ENCODE results near the gene CCDC82. TPM values are rescaled to one million over a fixed set of nuclear protein-coding genes. Genes with fewer than 3 reads are reported as not detected.
"Not testable (repeated sequence)": the region's sequence is repeated elsewhere in the genome, so short reads cannot be mapped to it uniquely, and the experiment has no call there.

The CCDC82 gene
- 9.5 TPM for total RNA-seq

GRCh38 chr11:96389720-96390487, at the start of gene CCDC82, which contains the start of gene JRKL:
TSS of gene CCDC82 (minus strand) at chr11:96389912. CDS start at chr11:96384747, 5,165 bp downstream.
TSS of gene JRKL (plus strand) at chr11:96390013. CDS start at chr11:96390650, 637 bp downstream.
- peak; percentile 88 to 98 for DNase-seq (ENCODE audit: low spot score in 2 of 2)
- Histone ChIP-seq H3K36me3 (no peaks in the 10 kb centered on the region), H3K4me1 (peaks cover 0 to 16% of the 10 kb centered on the region in 2 donors), H3K27me3 (no peaks in the 10 kb centered on the region), H3K9me3 (no peaks in the 10 kb centered on the region), H3K4me3 (peak within 1 kb of the TSS; percentile 89 to 97), H3K27ac (peak within 1 kb of the TSS; percentile 83 to 90)
- no peak for TF ChIP-seq CTCF (IDR thresholded peaks at IDR 0.05)
- intact Hi-C loops (cut with DNase I) = loop anchor here (1.0 to 5.0 kb wide), 4 partner anchors 48 to 1418 kb away; partner anchors contain the start of genes CWC15, FAM76B, KDM4D and MAML2

GRCh38 chr11:96432654-96433053, 42.9 kb upstream of the CCDC82 start:
- H3K9me3 ChIP-seq; H3K4me1 ChIP-seq; H3K27me3 ChIP-seq; H3K36me3 ChIP-seq; H3K4me3 ChIP-seq; DNase-seq (ENCODE audit: low spot score in 2 of 2); H3K27ac ChIP-seq; intact Hi-C loops (cut with DNase I): not testable (repeated sequence)

GRCh38 chr11:96430668-96431067, 41.0 kb upstream of the CCDC82 start:
- TF ChIP-seq CTCF (IDR thresholded peaks at IDR 0.05) = no peak

GRCh38 chr11:96424693-96425092, 35.0 kb upstream of the CCDC82 start:
- Histone ChIP-seq H3K36me3 (no peaks in the 10 kb centered on the region), H3K9me3 (no peaks in the 10 kb centered on the region), H3K27me3 (no peaks in the 10 kb centered on the region), H3K27ac (no peak overlapping the region), H3K4me1 (no peaks in the 10 kb centered on the region), H3K4me3 (no peak overlapping the region)
- no peak for TF ChIP-seq CTCF (IDR thresholded peaks at IDR 0.05)
- DNase-seq (ENCODE audit: low spot score in 2 of 2) = no peak
- intact Hi-C loops (cut with DNase I) = loop anchor here (10.0 kb wide), 1 partner anchor 590 kb away; no protein-coding TSS in a partner anchor

More at GRCh38 chr11:96430668-96431067, 41.0 kb upstream of the CCDC82 start:
- Histone ChIP-seq H3K4me3 (no peak overlapping the region), H3K9me3 (no peaks in the 10 kb centered on the region), H3K27me3 (no peaks in the 10 kb centered on the region), H3K36me3 (no peaks in the 10 kb centered on the region), H3K27ac (no peak overlapping the region), H3K4me1 (no peaks in the 10 kb centered on the region)
- no peak for DNase-seq (ENCODE audit: low spot score in 2 of 2)
- intact Hi-C loops (cut with DNase I) = no loop called here

- Histone ChIP-seq H3K4me1 (no peaks in the 10 kb centered on the region), H3K9me3 (no peaks in the 10 kb centered on the region), H3K4me3 (no peak overlapping the region), H3K36me3 (no peaks in the 10 kb centered on the region), H3K27me3 (no peaks in the 10 kb centered on the region), H3K27ac (no peak overlapping the region)
- no peak for DNase-seq (ENCODE audit: low spot score in 2 of 2)
- no peak for TF ChIP-seq CTCF (IDR thresholded peaks at IDR 0.05)
- intact Hi-C loops (cut with DNase I) = no loop called here
These were observed 23.7 kb upstream of the CCDC82 start for GRCh38 chr11:96413408-96413807.

GRCh38 chr11:96412761-96413381, 23.2 kb upstream of the CCDC82 start:
- TF ChIP-seq CTCF (IDR thresholded peaks at IDR 0.05) = no peak
- H3K4me1 ChIP-seq = no peaks in the 10 kb centered on the region
- DNase-seq (ENCODE audit: low spot score in 2 of 2) = no peak
- intact Hi-C loops (cut with DNase I) = no loop called here
- H3K36me3 ChIP-seq = no peaks in the 10 kb centered on the region
- H3K27ac ChIP-seq = no peak overlapping the region
- H3K4me3 ChIP-seq = no peak overlapping the region
- H3K27me3 ChIP-seq = no peaks in the 10 kb centered on the region
- H3K9me3 ChIP-seq = no peaks in the 10 kb centered on the region

GRCh38 chr11:96411412-96411811, 21.7 kb upstream of the CCDC82 start:
- H3K4me3 ChIP-seq; H3K9me3 ChIP-seq; H3K27me3 ChIP-seq; H3K36me3 ChIP-seq; intact Hi-C loops (cut with DNase I); H3K4me1 ChIP-seq; H3K27ac ChIP-seq; DNase-seq (ENCODE audit: low spot score in 2 of 2): not testable (repeated sequence)

Data from ascending aorta (tissue), 2 donors.